ENCODE measurements around the gene EDAR.

GRCh38 chr2:108936076-108936864, 52.8 kb downstream of the EDAR start:
- TF ChIP-seq POLR2AphosphoS5 (IDR thresholded peaks at IDR 0.05) (no peak), POLR2A (IDR thresholded peaks at IDR 0.05) (no peak)

Data from sigmoid colon (tissue), 4 donors.